ENCODE data around the gene MRPL34. TPM values are rescaled to one million over a fixed set of nuclear protein-coding genes. Genes with fewer than 3 reads are reported as not detected.

The MRPL34 gene
- total and polyA plus RNA-seq, 9 of the 15 experiments (the other 6 are each of a cell fraction or from before 2014, with no cell fraction given) = 11.5 to 256 (median 72.5) TPM

DNA sequence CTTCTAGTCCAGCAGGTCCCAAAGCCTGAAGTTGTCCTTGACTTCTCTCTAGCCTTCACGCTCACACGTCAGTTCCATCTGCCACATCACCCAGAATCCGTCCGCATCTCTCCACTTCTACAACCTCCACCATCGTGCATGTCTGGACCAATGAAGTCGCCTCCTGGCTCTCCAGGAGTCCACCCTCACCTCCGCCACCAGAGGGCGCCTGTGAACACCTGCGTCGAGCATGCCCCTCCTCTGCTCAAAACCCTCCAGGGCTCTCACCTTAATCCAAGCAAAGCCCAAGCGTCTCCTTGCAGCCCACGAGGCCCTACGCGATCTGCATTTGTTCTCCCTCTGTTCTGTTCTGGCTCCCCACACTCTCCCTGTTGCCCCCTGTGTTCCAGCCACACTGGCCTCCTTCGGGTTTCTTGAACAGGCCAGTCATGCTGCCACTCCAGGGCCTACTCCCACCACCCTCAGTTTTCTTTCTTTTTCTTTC is 44.8 kb upstream of the MRPL34 start (continued):
- no peak for TF ChIP-seq BRD4 (IDR thresholded peaks at IDR 0.05)
- TF ChIP-seq SOX6 (IDR thresholded peaks at IDR 0.05) = peak; percentile 20; the same call in 1 of the 2 replicates
- TF ChIP-seq, protein P1, sequence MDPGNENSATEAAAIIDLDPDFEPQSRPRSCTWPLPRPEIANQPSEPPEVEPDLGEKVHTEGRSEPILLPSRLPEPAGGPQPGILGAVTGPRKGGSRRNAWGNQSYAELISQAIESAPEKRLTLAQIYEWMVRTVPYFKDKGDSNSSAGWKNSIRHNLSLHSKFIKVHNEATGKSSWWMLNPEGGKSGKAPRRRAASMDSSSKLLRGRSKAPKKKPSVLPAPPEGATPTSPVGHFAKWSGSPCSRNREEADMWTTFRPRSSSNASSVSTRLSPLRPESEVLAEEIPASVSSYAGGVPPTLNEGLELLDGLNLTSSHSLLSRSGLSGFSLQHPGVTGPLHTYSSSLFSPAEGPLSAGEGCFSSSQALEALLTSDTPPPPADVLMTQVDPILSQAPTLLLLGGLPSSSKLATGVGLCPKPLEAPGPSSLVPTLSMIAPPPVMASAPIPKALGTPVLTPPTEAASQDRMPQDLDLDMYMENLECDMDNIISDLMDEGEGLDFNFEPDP (CRISPR knock-in tag; IDR thresholded peaks at IDR 0.05) = no peak
- no peak for TF ChIP-seq ZFPM2 (CRISPR knock-in tag; IDR thresholded peaks at IDR 0.05)
- TF ChIP-seq, protein P2, sequence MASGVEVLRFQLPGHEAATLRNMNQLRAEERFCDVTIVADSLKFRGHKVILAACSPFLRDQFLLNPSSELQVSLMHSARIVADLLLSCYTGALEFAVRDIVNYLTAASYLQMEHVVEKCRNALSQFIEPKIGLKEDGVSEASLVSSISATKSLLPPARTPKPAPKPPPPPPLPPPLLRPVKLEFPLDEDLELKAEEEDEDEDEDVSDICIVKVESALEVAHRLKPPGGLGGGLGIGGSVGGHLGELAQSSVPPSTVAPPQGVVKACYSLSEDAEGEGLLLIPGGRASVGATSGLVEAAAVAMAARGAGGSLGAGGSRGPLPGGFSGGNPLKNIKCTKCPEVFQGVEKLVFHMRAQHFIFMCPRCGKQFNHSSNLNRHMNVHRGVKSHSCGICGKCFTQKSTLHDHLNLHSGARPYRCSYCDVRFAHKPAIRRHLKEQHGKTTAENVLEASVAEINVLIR (CRISPR knock-in tag; IDR thresholded peaks at IDR 0.05) = no peak
- TF ChIP-seq, protein P3, sequence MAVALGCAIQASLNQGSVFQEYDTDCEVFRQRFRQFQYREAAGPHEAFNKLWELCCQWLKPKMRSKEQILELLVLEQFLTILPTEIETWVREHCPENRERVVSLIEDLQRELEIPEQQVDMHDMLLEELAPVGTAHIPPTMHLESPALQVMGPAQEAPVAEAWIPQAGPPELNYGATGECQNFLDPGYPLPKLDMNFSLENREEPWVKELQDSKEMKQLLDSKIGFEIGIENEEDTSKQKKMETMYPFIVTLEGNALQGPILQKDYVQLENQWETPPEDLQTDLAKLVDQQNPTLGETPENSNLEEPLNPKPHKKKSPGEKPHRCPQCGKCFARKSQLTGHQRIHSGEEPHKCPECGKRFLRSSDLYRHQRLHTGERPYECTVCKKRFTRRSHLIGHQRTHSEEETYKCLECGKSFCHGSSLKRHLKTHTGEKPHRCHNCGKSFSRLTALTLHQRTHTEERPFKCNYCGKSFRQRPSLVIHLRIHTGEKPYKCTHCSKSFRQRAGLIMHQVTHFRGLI (CRISPR knock-in tag; IDR thresholded peaks at IDR 0.05) = no peak
- TF ChIP-seq MEF2D (tag; conservative IDR thresholded peaks at IDR 0.05; ENCODE audit: low read depth) = no peak
- no peak for TF ChIP-seq ZNF445 (CRISPR knock-in tag; IDR thresholded peaks at IDR 0.05; ENCODE audit: low read depth)
- TF ChIP-seq E2F1 (CRISPR knock-in tag; IDR thresholded peaks at IDR 0.05) = no peak
- no peak for TF ChIP-seq ZNF589 (CRISPR knock-in tag; IDR thresholded peaks at IDR 0.05; ENCODE audit: low read depth)
- TF ChIP-seq ETS2 (tag; IDR thresholded peaks at IDR 0.05; ENCODE audit: borderline replicate concordance, poor library complexity, severe bottlenecking) = no peak
- no peak for TF ChIP-seq HDAC6 (IDR thresholded peaks at IDR 0.05; ENCODE audit: low read depth, low read length)
- TF ChIP-seq FOXM1 (IDR thresholded peaks at IDR 0.05; ENCODE audit: low read depth) = no peak
- TF ChIP-seq FOXM1 (CRISPR knock-in tag; IDR thresholded peaks at IDR 0.05; ENCODE audit: low read depth) = no peak
- no peak for TF ChIP-seq SETDB1 (IDR thresholded peaks at IDR 0.05; ENCODE audit: low read length)
- TF ChIP-seq, protein P4, sequence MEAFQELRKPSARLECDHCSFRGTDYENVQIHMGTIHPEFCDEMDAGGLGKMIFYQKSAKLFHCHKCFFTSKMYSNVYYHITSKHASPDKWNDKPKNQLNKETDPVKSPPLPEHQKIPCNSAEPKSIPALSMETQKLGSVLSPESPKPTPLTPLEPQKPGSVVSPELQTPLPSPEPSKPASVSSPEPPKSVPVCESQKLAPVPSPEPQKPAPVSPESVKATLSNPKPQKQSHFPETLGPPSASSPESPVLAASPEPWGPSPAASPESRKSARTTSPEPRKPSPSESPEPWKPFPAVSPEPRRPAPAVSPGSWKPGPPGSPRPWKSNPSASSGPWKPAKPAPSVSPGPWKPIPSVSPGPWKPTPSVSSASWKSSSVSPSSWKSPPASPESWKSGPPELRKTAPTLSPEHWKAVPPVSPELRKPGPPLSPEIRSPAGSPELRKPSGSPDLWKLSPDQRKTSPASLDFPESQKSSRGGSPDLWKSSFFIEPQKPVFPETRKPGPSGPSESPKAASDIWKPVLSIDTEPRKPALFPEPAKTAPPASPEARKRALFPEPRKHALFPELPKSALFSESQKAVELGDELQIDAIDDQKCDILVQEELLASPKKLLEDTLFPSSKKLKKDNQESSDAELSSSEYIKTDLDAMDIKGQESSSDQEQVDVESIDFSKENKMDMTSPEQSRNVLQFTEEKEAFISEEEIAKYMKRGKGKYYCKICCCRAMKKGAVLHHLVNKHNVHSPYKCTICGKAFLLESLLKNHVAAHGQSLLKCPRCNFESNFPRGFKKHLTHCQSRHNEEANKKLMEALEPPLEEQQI (IDR thresholded peaks at IDR 0.05) = no peak
- no peak for TF ChIP-seq BRCA1 (IDR thresholded peaks at IDR 0.05)
- TF ChIP-seq BRCA1 (CRISPR knock-in tag; IDR thresholded peaks at IDR 0.05) = no peak
- no peak for TF ChIP-seq ZNF644 (tag; IDR thresholded peaks at IDR 0.05; ENCODE audit: low read depth)
- no peak for TF ChIP-seq RFX7 (CRISPR knock-in tag; IDR thresholded peaks at IDR 0.05)
- no peak for TF ChIP-seq GATAD2B (IDR thresholded peaks at IDR 0.05; ENCODE audit: borderline replicate concordance)
- no peak for TF ChIP-seq PRMT5 (CRISPR knock-in tag; IDR thresholded peaks at IDR 0.05)
- 0 out of 2 replicates have a peak, but pooled peaks have one; percentile 35 for TF ChIP-seq ATF7 (IDR thresholded peaks at IDR 0.05)

Measured in K562 (cell line).